Caco-2 (cell line): ENCODE results near the gene PPFIA4. TPM values are rescaled to one million over a fixed set of nuclear protein-coding genes. Genes with fewer than 3 reads are reported as not detected.

ENCODE experiments used
- BruUV-seq: library from RNA; stranded (reverse); fragments of 400-500 nt; replicated peaks from 2 replicates; lab custom pipeline; 2021; lab: Mats Ljungman, UMichigan
- CTCF ChIA-PET: fragments of 300-600 bp; sonication (Branson Sonifier 250); formaldehyde crosslinking; loops from one replicate; lab custom pipeline; 2022; ENCODE audit warnings: antibody characterized with exemption; lab: Charles Lee
- POLR2A ChIA-PET: fragments of 300-600 bp; sonication (Branson Sonifier 250); formaldehyde crosslinking; loops from one replicate; lab custom pipeline; 2022; ENCODE audit warnings: antibody characterized with exemption; lab: Charles Lee
- DNase-seq, 2 experiments: peaks; one replicate each; pipeline versions ENCODE4 v3.0.0 to v3.0.0-alpha.2; 2020 to 2022
- H3K27me3 ChIP-seq: replicated peaks from 2 replicates; pipeline ENCODE4 v1.6.0; 2011; ENCODE audit warnings: low read length; ENCODE audit not compliant: control insufficient read depth, insufficient read depth
- H3K36me3 ChIP-seq: 2 replicates; pipeline ENCODE4 v1.5.1; 2011; ENCODE audit warnings: low read length; ENCODE audit not compliant: control insufficient read depth, insufficient read depth
- H3K4me1 ChIP-seq: fragments of 250-450 bp; sonication (Bioruptor Pico); 2 replicates; pipeline ENCODE4 v1.5.1; 2020; ENCODE audit warnings: mild to moderate bottlenecking
- H3K4me3 ChIP-seq: 2 replicates; pipeline ENCODE4 v1.5.1; 2011; ENCODE audit warnings: low read depth, mild to moderate bottlenecking, control low read depth, low read length
- H3K9me3 ChIP-seq: fragments of 250-450 bp; sonication (Bioruptor Pico); 2 replicates; pipeline ENCODE4 v1.5.1; 2020; ENCODE audit warnings: mild to moderate bottlenecking, moderate library complexity
- H3K27ac Mint-ChIP-seq: one replicate; pipeline ENCODE4 v1.8.0; 2022; ENCODE audit warnings: mixed read lengths; ENCODE audit not compliant: unreplicated experiment
- H3K27me3 Mint-ChIP-seq: one replicate; pipeline ENCODE4 v1.8.0; 2022; ENCODE audit warnings: mixed read lengths; ENCODE audit not compliant: insufficient read depth, unreplicated experiment
- H3K36me3 Mint-ChIP-seq: one replicate; pipeline ENCODE4 v1.8.0; 2022; ENCODE audit warnings: mild to moderate bottlenecking, mixed read lengths; ENCODE audit not compliant: insufficient read depth, unreplicated experiment
- H3K4me1 Mint-ChIP-seq: one replicate; pipeline ENCODE4 v1.8.0; 2022; ENCODE audit warnings: low read depth, mixed read lengths; ENCODE audit not compliant: unreplicated experiment
- H3K4me3 Mint-ChIP-seq: one replicate; pipeline ENCODE4 v1.8.0; 2022; ENCODE audit warnings: mild to moderate bottlenecking, moderate library complexity, mixed read lengths; ENCODE audit not compliant: unreplicated experiment
- H3K9me3 Mint-ChIP-seq: one replicate; pipeline ENCODE4 v1.8.0; 2022; ENCODE audit warnings: mixed read lengths; ENCODE audit not compliant: unreplicated experiment
- intact Hi-C: fragments of 100-400 bp; cut with micrococcal nuclease; formaldehyde crosslinking; loops from one replicate; pipeline ENCODE4 v1.10.0; 2022; ENCODE audit not compliant: unreplicated experiment
- total RNA-seq: library from RNA; stranded (reverse); gene quantifications from 2 replicates; pipeline ENCODE4 v1.2.3, GENCODE V29; 2022
- TF ChIP-seq, protein P1 (sequence below), 2 experiments: fragments of 200-600 bp in 1 of 2; IDR thresholded peaks; 1 replicate in 1 of 2; 2 replicates in 1 of 2; pipeline versions ENCODE4 v1.5.1 to v1.8.0; 2011 to 2022; ENCODE audit warnings: antibody characterized with exemption in 1 of 2, control low read depth in 1 of 2, inconsistent platforms in 1 of 2, low read depth in 1 of 2, low read length in 1 of 2, mild to moderate bottlenecking in 1 of 2, moderate library complexity in 1 of 2; ENCODE audit not compliant: insufficient read depth in 1 of 2, severe bottlenecking in 1 of 2, unreplicated experiment in 1 of 2

The PPFIA4 gene
- total RNA-seq, 1 experiment from 2014 or later = 9.4 TPM

DNA sequence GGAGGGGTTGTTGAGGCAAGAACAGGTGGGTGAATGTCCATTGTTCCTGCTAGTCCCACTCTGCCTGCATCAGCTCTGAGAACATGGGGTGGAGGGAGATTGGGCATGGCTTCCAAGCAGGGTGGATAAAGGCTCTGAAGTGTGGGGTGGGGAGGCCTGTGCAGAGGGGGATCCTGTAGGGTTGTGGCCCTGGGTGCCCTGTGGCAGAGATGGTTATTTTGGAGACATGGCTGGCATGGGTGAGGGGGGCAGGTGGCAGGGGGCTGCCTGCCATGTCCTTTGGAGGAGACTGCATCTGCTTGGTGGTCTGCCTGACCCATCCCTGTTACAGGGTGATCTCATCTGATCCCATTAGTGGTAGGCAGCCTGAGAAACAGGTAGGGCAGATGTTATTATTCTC lies 48.3 kb downstream of the PPFIA4 start:
- Mint-ChIP-seq H3K4me1 (no peaks in the 10 kb centered on the region), H3K9me3 (no peaks in the 10 kb centered on the region), H3K27me3 (no peaks in the 10 kb centered on the region), H3K4me3 (no peak overlapping the region), H3K27ac (no peak overlapping the region), H3K36me3 (no peaks in the 10 kb centered on the region)
- Histone ChIP-seq H3K36me3 (peaks cover 1% of the 10 kb centered on the region; the same call in 1 of the 2 replicates), H3K4me3 (no peak overlapping the region), H3K27me3 (no peaks in the 10 kb centered on the region), H3K4me1 (no peaks in the 10 kb centered on the region), H3K9me3 (no peaks in the 10 kb centered on the region)
- no peak for DNase-seq
- POLR2A ChIA-PET = no interaction called here
- TF ChIP-seq, protein P1, sequence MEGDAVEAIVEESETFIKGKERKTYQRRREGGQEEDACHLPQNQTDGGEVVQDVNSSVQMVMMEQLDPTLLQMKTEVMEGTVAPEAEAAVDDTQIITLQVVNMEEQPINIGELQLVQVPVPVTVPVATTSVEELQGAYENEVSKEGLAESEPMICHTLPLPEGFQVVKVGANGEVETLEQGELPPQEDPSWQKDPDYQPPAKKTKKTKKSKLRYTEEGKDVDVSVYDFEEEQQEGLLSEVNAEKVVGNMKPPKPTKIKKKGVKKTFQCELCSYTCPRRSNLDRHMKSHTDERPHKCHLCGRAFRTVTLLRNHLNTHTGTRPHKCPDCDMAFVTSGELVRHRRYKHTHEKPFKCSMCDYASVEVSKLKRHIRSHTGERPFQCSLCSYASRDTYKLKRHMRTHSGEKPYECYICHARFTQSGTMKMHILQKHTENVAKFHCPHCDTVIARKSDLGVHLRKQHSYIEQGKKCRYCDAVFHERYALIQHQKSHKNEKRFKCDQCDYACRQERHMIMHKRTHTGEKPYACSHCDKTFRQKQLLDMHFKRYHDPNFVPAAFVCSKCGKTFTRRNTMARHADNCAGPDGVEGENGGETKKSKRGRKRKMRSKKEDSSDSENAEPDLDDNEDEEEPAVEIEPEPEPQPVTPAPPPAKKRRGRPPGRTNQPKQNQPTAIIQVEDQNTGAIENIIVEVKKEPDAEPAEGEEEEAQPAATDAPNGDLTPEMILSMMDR (IDR thresholded peaks at IDR 0.05; ENCODE audit: insufficient read depth in 1 of 2, low read depth in 1 of 2, low read length in 1 of 2, severe bottlenecking in 1 of 2, unreplicated experiment in 1 of 2) = no peak
- CTCF ChIA-PET = no interaction called here
- BruUV-seq = no TSS peak
- intact Hi-C loops = no loop called here

DNA sequence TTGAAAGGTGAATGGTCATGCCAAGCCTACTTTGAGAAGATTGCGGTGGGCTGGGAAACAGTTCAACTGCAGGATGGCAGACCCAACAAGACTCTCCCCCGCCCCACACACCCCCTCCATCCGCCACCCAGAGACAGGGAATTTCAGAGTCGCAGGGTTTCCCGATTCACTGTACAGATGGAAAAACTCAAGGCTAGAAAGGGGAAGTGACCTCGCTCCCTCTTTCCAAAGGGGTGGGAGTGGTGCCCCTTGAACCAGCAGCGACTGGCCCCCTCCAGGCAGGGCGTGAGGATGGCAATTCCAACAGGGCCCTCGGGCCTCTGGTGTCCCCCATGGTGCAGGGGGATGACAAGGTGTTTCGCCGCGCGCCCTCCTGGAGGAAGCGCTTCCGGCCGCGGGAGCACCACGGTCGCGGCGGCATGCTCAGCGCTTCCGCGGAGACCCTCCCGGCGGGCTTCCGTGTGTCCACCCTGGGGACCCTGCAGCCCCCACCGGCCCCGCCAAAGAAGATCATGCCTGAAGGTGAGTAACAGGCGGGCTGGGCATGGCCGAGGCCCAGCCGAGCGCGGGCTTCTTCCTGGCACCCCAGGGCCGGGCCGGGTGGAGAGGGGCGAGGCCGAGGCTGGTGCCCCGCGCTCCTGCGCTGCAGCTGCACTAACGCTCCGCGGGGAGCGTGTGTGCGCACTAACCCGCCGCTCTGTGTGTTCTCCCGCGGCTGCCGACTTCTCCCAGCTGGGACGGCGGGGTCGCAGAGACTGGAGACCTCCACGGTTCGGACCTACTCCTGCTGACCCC lies 49.1 kb downstream of the PPFIA4 start:
- Mint-ChIP-seq H3K27ac (no peak overlapping the region), H3K36me3 (no peaks in the 10 kb centered on the region), H3K4me3 (no peak overlapping the region), H3K27me3 (no peaks in the 10 kb centered on the region), H3K4me1 (no peaks in the 10 kb centered on the region), H3K9me3 (no peaks in the 10 kb centered on the region)
- Histone ChIP-seq H3K9me3 (no peaks in the 10 kb centered on the region), H3K4me1 (no peaks in the 10 kb centered on the region), H3K4me3 (no peak overlapping the region), H3K36me3 (peaks cover 1% of the 10 kb centered on the region; the same call in 1 of the 2 replicates), H3K27me3 (no peaks in the 10 kb centered on the region)
- no TSS peak for BruUV-seq
- ChIA-PET POLR2A (no interaction called here), CTCF (no interaction called here)
- TF ChIP-seq, protein P1 (IDR thresholded peaks at IDR 0.05; ENCODE audit: insufficient read depth in 1 of 2, low read depth in 1 of 2, low read length in 1 of 2, severe bottlenecking in 1 of 2, unreplicated experiment in 1 of 2) = no peak
- no peak for DNase-seq
- intact Hi-C loops = no loop called here

DNA sequence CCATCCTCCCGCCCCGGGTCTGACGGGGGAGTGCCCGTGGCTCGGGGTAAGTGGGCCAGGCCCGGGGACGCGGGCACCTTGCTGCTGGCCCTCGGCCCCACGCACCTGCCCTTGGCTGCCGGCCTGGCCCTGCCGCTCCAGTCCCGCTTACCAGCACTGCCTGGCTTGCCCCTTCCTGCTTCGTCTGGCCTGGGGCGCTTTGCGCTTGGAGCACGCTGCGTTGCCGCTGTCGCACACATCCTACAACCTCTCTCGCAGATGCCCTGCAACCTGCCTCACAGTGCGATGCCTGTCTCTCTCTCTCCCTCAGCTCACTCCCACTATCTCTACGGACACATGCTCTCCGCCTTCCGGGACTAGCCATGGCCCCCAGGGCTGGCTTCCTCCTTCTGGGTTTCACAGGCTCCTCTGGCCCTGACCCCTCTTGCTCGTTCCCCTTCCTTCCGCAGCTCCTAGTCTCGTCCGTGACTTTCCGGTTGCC lies 49.8 kb downstream of the PPFIA4 start:
- TF ChIP-seq, protein P1 (IDR thresholded peaks at IDR 0.05; ENCODE audit: insufficient read depth in 1 of 2, low read depth in 1 of 2, low read length in 1 of 2, severe bottlenecking in 1 of 2, unreplicated experiment in 1 of 2) = no peak
- no peaks in the 10 kb centered on the region for H3K27me3 ChIP-seq
- no peak for DNase-seq
- Mint-ChIP-seq H3K9me3 (no peaks in the 10 kb centered on the region), H3K4me3 (no peak overlapping the region), H3K4me1 (no peaks in the 10 kb centered on the region), H3K27ac (no peak overlapping the region), H3K36me3 (no peaks in the 10 kb centered on the region), H3K27me3 (no peaks in the 10 kb centered on the region)
- no TSS peak for BruUV-seq
- POLR2A ChIA-PET = no interaction called here
- no peaks in the 10 kb centered on the region for H3K9me3 ChIP-seq
- H3K4me1 ChIP-seq = no peaks in the 10 kb centered on the region
- H3K4me3 ChIP-seq = no peak overlapping the region
- H3K36me3 ChIP-seq = peaks cover 1% of the 10 kb centered on the region; the same call in 1 of the 2 replicates
- intact Hi-C loops = no loop called here
- CTCF ChIA-PET = no interaction called here
